Tibial nerve (tissue), 4 donors: ENCODE data around the gene CLCN1. TPM values are rescaled to one million over a fixed set of nuclear protein-coding genes. Genes with fewer than 3 reads are reported as not detected.

Source experiments
- DNase-seq, 2 donors: peaks; one replicate each; pipeline ENCODE4 v3.0.0-alpha.2; 2019; ENCODE audit warnings: low spot score in 2 of 2
- H3K27ac ChIP-seq, 4 donors: fragments of 200-600 bp; sonication (generic) in 3 of 4; one replicate each; pipeline ENCODE4 v1.5.1; 2017 to 2019; ENCODE audit warnings: mild to moderate bottlenecking in 1 of 4
- H3K27me3 ChIP-seq, 2 donors: fragments of 200-600 bp; sonication (generic) in 1 of 2; one replicate each; pipeline versions ENCODE4 v1.5.1 to v1.6.0; 2017 to 2019
- H3K36me3 ChIP-seq, 3 donors: fragments of 200-600 bp; sonication (generic); one replicate each; pipeline ENCODE4 v1.5.1; 2018 to 2019
- H3K4me1 ChIP-seq, 4 donors: fragments of 200-600 bp; sonication (generic) in 3 of 4; one replicate each; pipeline ENCODE4 v1.5.1; 2017 to 2019
- H3K4me3 ChIP-seq, 4 donors: fragments of 200-600 bp; sonication (generic) in 3 of 4; one replicate each; pipeline ENCODE4 v1.5.1; 2017 to 2019; ENCODE audit warnings: mild to moderate bottlenecking in 1 of 4, moderate library complexity in 1 of 4
- H3K9me3 ChIP-seq, 4 donors: fragments of 200-600 bp; sonication (generic) in 3 of 4; one replicate each; pipeline ENCODE4 v1.5.1; 2017 to 2019
- CTCF ChIP-seq, 5 experiments: fragments of 200-600 bp in 3 of 5; fragments of 450-650 bp in 2 of 5; sonication (generic) in 3 of 5; IDR thresholded peaks; one replicate each; pipeline ENCODE4 v1.5.1; 2016 to 2019; ENCODE audit warnings: antibody characterized with exemption in 5 of 5, mild to moderate bottlenecking in 3 of 5, moderate library complexity in 2 of 5
- EP300 ChIP-seq, 2 donors: sonication (generic); formaldehyde crosslinking; IDR thresholded peaks; one replicate each; pipeline ENCODE4 v1.6.1; 2017; ENCODE audit warnings: antibody characterized with exemption in 2 of 2, mild to moderate bottlenecking in 1 of 2
- POLR2A ChIP-seq, 2 donors: fragments of 450-650 bp; IDR thresholded peaks; one replicate each; pipeline ENCODE4 v1.6.1; 2017; ENCODE audit warnings: antibody characterized with exemption in 2 of 2, mild to moderate bottlenecking in 2 of 2, moderate library complexity in 2 of 2
- WGBS, 2 donors: methylation state at CpG; one replicate each; pipeline ENCODE4 v1.1.5; 2018; 5-methylcytosine and 5-hydroxymethylcytosine counted together
- total RNA-seq, 4 donors: library from RNA; depleted of rRNA; stranded (reverse); fragments of >200 nt; gene quantifications; one replicate each; pipeline ENCODE4 v1.1.0, GENCODE V29; 2016

The CLCN1 gene
- total RNA-seq, 4 donors from 2014 or later: not detected

GRCh38 chr7:143356414-143357050, 40.6 kb downstream of the CLCN1 start:
- Histone ChIP-seq H3K27ac (no peak overlapping the region), H3K27me3 (peaks cover 0 to 14% of the 10 kb centered on the region in 2 donors), H3K4me1 (peaks cover 0 to 7% (median under 1%) of the 10 kb centered on the region in 4 donors), H3K9me3 (no peaks in the 10 kb centered on the region), H3K4me3 (no peak overlapping the region), H3K36me3 (peaks cover 0 to 5% (median 0%) of the 10 kb centered on the region in 3 donors)
- 91 to 95% methylated on average over 13 of the region's 13 CpGs for WGBS, 2 donors
- no peak for DNase-seq
- TF ChIP-seq EP300 (IDR thresholded peaks at IDR 0.05) (no peak), CTCF (IDR thresholded peaks at IDR 0.05) (no peak), POLR2A (IDR thresholded peaks at IDR 0.05) (no peak)

- 91 to 95% methylated on average over 10 to 12 of the region's 12 CpGs for WGBS, 2 donors
- Histone ChIP-seq H3K4me1 (peaks cover 0 to 23% (median 9%) of the 10 kb centered on the region in 4 donors), H3K27ac (no peak overlapping the region), H3K27me3 (peaks cover 0 to 32% of the 10 kb centered on the region in 2 donors), H3K36me3 (peaks cover 0 to 5% (median 0%) of the 10 kb centered on the region in 3 donors), H3K4me3 (no peak overlapping the region), H3K9me3 (no peaks in the 10 kb centered on the region)
- TF ChIP-seq POLR2A (IDR thresholded peaks at IDR 0.05) (no peak), CTCF (IDR thresholded peaks at IDR 0.05) (no peak), EP300 (IDR thresholded peaks at IDR 0.05) (no peak)
- no peak for DNase-seq
Observed at GRCh38 chr7:143358626-143359025, 42.7 kb downstream of the CLCN1 start.

- Histone ChIP-seq H3K27me3 (peaks cover 0 to 39% of the 10 kb centered on the region in 2 donors), H3K9me3 (no peaks in the 10 kb centered on the region), H3K36me3 (peaks cover 0 to 5% (median 0%) of the 10 kb centered on the region in 3 donors), H3K4me3 (no peak overlapping the region), H3K4me1 (peaks cover 0 to 23% (median 9%) of the 10 kb centered on the region in 4 donors), H3K27ac (no peak overlapping the region)
- no peak for DNase-seq
- 77 to 90% methylated on average over 9 to 11 of the region's 11 CpGs for WGBS, 2 donors
- TF ChIP-seq POLR2A (IDR thresholded peaks at IDR 0.05) (no peak), CTCF (IDR thresholded peaks at IDR 0.05) (no peak), EP300 (IDR thresholded peaks at IDR 0.05) (no peak)
Observed at GRCh38 chr7:143359771-143360353, 44.0 kb downstream of the CLCN1 start.

GRCh38 chr7:143360788-143361551, 45.1 kb downstream of the CLCN1 start:
- TF ChIP-seq POLR2A (IDR thresholded peaks at IDR 0.05) (no peak), CTCF (IDR thresholded peaks at IDR 0.05) (no peak), EP300 (IDR thresholded peaks at IDR 0.05) (no peak)
- H3K36me3 ChIP-seq: peaks cover 0 to 5% (median 0%) of the 10 kb centered on the region in 3 donors
- peaks cover 0 to 39% of the 10 kb centered on the region in 2 donors for H3K27me3 ChIP-seq
- H3K4me3 ChIP-seq: peak overlapping the region in 1 of 4 donors; percentile 78
- 31 to 36% methylated on average over 19 of the region's 19 CpGs for WGBS, 2 donors
- H3K4me1 ChIP-seq: peaks cover 0 to 23% (median 9%) of the 10 kb centered on the region in 4 donors
- no peak overlapping the region for H3K27ac ChIP-seq
- H3K9me3 ChIP-seq: no peaks in the 10 kb centered on the region
- no peak for DNase-seq
